Muscle of leg (tissue), 11 donors: ENCODE measurements around the gene XPO6. TPM values are rescaled to one million over a fixed set of nuclear protein-coding genes. Genes with fewer than 3 reads are reported as not detected.

Source experiments
- DNase-seq: peaks from one replicate; pipeline ENCODE4 v3.0.0; 2013
- H3K27ac ChIP-seq: one replicate; pipeline ENCODE4 v1.5.1; 2013; ENCODE audit warnings: mild to moderate bottlenecking, low read length, control low read depth
- H3K27me3 ChIP-seq: one replicate; pipeline ENCODE4 v1.6.1; 2013; ENCODE audit warnings: low read length; ENCODE audit not compliant: control insufficient read depth, insufficient read depth
- H3K36me3 ChIP-seq: one replicate; pipeline ENCODE4 v1.6.1; 2013; ENCODE audit warnings: low read length; ENCODE audit not compliant: control insufficient read depth, insufficient read depth
- H3K4me1 ChIP-seq: one replicate; pipeline ENCODE4 v1.6.1; 2013; ENCODE audit warnings: low read length; ENCODE audit not compliant: control insufficient read depth, insufficient read depth
- H3K4me3 ChIP-seq: one replicate; pipeline ENCODE4 v1.5.1; 2013; ENCODE audit warnings: low read length, control low read depth
- H3K9me3 ChIP-seq: replicated peaks from 2 replicates; pipeline ENCODE4 v1.6.1; 2013; ENCODE audit warnings: low read depth, low read length; ENCODE audit not compliant: control insufficient read depth
- WGBS: methylation state at CpG from one replicate; pipeline ENCODE4 v1.1.5; 2013; ENCODE audit warnings: missing lambda C conversion rate; ENCODE audit not compliant: insufficient coverage; 5-methylcytosine and 5-hydroxymethylcytosine counted together
- polyA plus RNA-seq, 8 donors: library from polyadenylated mRNA; unstranded; fragments of 120-200 nt; gene quantifications; one replicate each; pipeline versions ENCODE4 v1.2.1 to v1.2.3, GENCODE V29; 2013; ENCODE audit warnings: inconsistent platforms in 1 of 8, low replicate concordance in 1 of 8; ENCODE audit not compliant: insufficient read length in 8 of 8, insufficient read depth in 1 of 8
- total RNA-seq: library from RNA; stranded (reverse); fragments of 120-200 nt; gene quantifications from one replicate; pipeline ENCODE4 v1.2.4, GENCODE V29; 2013

The XPO6 gene
- total and polyA plus RNA-seq, 9 donors: 45.8 to 66.3 (median 60.6) TPM

- H3K27ac ChIP-seq: no peak overlapping the region
- H3K27me3 ChIP-seq: peaks cover 8% of the 10 kb centered on the region
- H3K36me3 ChIP-seq: no peaks in the 10 kb centered on the region
- no peaks in the 10 kb centered on the region for H3K9me3 ChIP-seq
- 54% methylated on average over 13 of the region's 31 CpGs for WGBS
- no peak overlapping the region for H3K4me3 ChIP-seq
- H3K4me1 ChIP-seq: peaks cover 29% of the 10 kb centered on the region
- DNase-seq: peak; percentile 82
Observed at GRCh38 chr16:28069971-28070794, 141.6 kb downstream of the XPO6 start.

- H3K27ac ChIP-seq: no peak overlapping the region
- peaks cover 30% of the 10 kb centered on the region for H3K4me1 ChIP-seq
- no peaks in the 10 kb centered on the region for H3K36me3 ChIP-seq
- DNase-seq: no peak
- 95% methylated on average over 3 of the region's 7 CpGs for WGBS
- peaks cover 20% of the 10 kb centered on the region for H3K27me3 ChIP-seq
- H3K4me3 ChIP-seq: no peak overlapping the region
- H3K9me3 ChIP-seq: no peaks in the 10 kb centered on the region
Observed at GRCh38 chr16:28068976-28069375, 142.8 kb downstream of the XPO6 start.

GRCh38 chr16:28067604-28068379 is 144.0 kb downstream of the XPO6 start:
- H3K27me3 ChIP-seq: peaks cover 23% of the 10 kb centered on the region
- H3K4me1 ChIP-seq: peaks cover 33% of the 10 kb centered on the region
- WGBS: 38% methylated on average over 12 of the region's 14 CpGs
- no peak overlapping the region for H3K4me3 ChIP-seq
- peak overlapping the region; percentile 3 for H3K27ac ChIP-seq
- no peaks in the 10 kb centered on the region for H3K36me3 ChIP-seq
- H3K9me3 ChIP-seq: no peaks in the 10 kb centered on the region
- peak; percentile 76 for DNase-seq

GRCh38 chr16:28064706-28065249 is 147.0 kb downstream of the XPO6 start:
- DNase-seq: no peak
- Histone ChIP-seq H3K4me1 (peaks cover 41% of the 10 kb centered on the region), H3K4me3 (no peak overlapping the region), H3K9me3 (no peaks in the 10 kb centered on the region), H3K36me3 (no peaks in the 10 kb centered on the region), H3K27me3 (peaks cover 48% of the 10 kb centered on the region), H3K27ac (no peak overlapping the region)
- 85% methylated on average over 14 of the region's 15 CpGs for WGBS

- Histone ChIP-seq H3K9me3 (no peaks in the 10 kb centered on the region), H3K27ac (no peak overlapping the region), H3K36me3 (no peaks in the 10 kb centered on the region), H3K27me3 (peaks cover 51% of the 10 kb centered on the region), H3K4me1 (peaks cover 40% of the 10 kb centered on the region), H3K4me3 (no peak overlapping the region)
- DNase-seq: no peak
- WGBS: no CpG with 5 or more reads among the region's 3 CpGs
Observed at GRCh38 chr16:28064150-28064549, 147.6 kb downstream of the XPO6 start.

GRCh38 chr16:28063591-28064061 is 148.1 kb downstream of the XPO6 start, which contains the start of gene GSG1L:
Gene GSG1L, minus strand, starts transcription at chr16:28063714. Its CDS starts 290 bp downstream, at chr16:28063424.
- Histone ChIP-seq H3K9me3 (no peaks in the 10 kb centered on the region), H3K4me1 (peaks cover 36% of the 10 kb centered on the region), H3K27me3 (peaks cover 56% of the 10 kb centered on the region), H3K27ac (no peak within 1 kb of the TSS), H3K36me3 (no peaks in the 10 kb centered on the region), H3K4me3 (peak within 1 kb of the TSS; percentile 26)
- 1% methylated on average over 53 of the region's 54 CpGs for WGBS
- no peak for DNase-seq

- peak; percentile 48 for DNase-seq
- Histone ChIP-seq H3K4me3 (peak overlapping the region; percentile 26), H3K27ac (no peak overlapping the region), H3K36me3 (no peaks in the 10 kb centered on the region), H3K4me1 (peaks cover 29% of the 10 kb centered on the region), H3K9me3 (no peaks in the 10 kb centered on the region), H3K27me3 (peaks cover 56% of the 10 kb centered on the region)
- under 1% methylated on average over 99 of the region's 99 CpGs for WGBS
Observed at GRCh38 chr16:28062847-28063521, 148.8 kb downstream of the XPO6 start.

- Histone ChIP-seq H3K4me1 (peaks cover 23% of the 10 kb centered on the region), H3K36me3 (no peaks in the 10 kb centered on the region), H3K27me3 (peaks cover 56% of the 10 kb centered on the region), H3K27ac (no peak overlapping the region), H3K4me3 (peak overlapping the region; percentile 26), H3K9me3 (no peaks in the 10 kb centered on the region)
- WGBS: 3% methylated on average over 21 of the region's 39 CpGs
- DNase-seq: no peak
Observed at GRCh38 chr16:28062261-28062846, 149.4 kb downstream of the XPO6 start.

- DNase-seq: no peak
- H3K9me3 ChIP-seq: no peaks in the 10 kb centered on the region
- H3K27ac ChIP-seq: no peak overlapping the region
- WGBS: 60% methylated on average over 1 of the region's 10 CpGs
- peaks cover 56% of the 10 kb centered on the region for H3K27me3 ChIP-seq
- H3K4me3 ChIP-seq: no peak overlapping the region
- H3K36me3 ChIP-seq: no peaks in the 10 kb centered on the region
- peaks cover 20% of the 10 kb centered on the region for H3K4me1 ChIP-seq
Observed at GRCh38 chr16:28061352-28062101, 150.2 kb downstream of the XPO6 start.
